Activated CD4-positive, CD25-positive, alpha-beta regulatory T cell (primary cell): ENCODE results near the gene TEX14.
"Not testable (repeated sequence)": the region's sequence is repeated elsewhere in the genome, so short reads cannot be mapped to it uniquely, and the experiment has no call there.

Experiments used
- DNase-seq, 4 experiments: peaks; one replicate each; lab custom pipeline; 2025; lab: John Stamatoyannopoulos, UW

The TEX14 gene

DNA sequence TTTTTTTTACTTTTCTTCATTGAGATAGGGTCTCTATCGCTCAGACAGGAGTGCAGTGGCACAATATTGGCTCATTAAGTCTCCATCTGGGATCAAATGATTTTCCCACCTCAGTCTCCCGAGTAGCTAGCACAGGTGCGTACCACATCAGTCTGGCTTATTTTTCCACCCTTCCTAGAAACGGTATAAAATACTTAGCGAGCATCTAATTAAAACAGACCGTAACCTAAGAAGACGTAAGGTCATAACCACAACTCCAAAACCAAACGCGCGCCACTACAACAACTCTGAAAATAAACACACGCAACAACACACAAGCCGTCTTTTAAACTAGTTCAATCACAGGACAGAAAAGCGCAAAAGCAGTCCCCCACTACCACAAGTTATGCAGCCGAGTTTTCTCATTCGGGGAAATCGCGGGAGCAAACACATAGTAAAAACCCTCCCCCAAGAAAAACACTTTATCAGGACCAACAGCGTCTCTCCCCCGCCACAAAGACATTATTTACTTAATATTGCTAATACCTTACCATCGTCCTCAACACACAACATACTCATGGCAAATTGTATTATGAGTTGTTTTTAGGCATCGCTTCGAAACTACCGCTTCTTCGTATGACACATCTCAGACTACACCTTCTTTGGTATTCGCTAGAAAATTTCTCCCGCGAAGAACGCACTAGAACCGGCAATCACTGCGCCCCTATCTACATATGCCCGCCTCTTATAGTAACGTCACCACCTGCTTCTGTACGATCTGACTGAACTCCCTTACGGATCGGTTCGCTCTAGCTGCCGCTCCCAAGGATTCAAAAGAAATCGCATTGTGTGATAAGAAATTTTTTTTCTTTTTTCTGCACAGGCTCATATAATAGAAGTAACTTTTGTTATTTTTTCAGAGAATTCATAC is 32.8 kb downstream of the TEX14 start:
- DNase-seq: peak; percentile 41 to 74 (median 57)

GRCh38 chr17:58657962-58658803 is 33.7 kb downstream of the TEX14 start:
- not testable (repeated sequence) for DNase-seq

- no peak for DNase-seq
Measured at GRCh38 chr17:58648236-58648635, 43.6 kb downstream of the TEX14 start.

GRCh38 chr17:58643147-58643546 is 48.7 kb downstream of the TEX14 start:
- DNase-seq: no peak

GRCh38 chr17:58641887-58642311 is 49.9 kb downstream of the TEX14 start:
- DNase-seq: no peak

DNA sequence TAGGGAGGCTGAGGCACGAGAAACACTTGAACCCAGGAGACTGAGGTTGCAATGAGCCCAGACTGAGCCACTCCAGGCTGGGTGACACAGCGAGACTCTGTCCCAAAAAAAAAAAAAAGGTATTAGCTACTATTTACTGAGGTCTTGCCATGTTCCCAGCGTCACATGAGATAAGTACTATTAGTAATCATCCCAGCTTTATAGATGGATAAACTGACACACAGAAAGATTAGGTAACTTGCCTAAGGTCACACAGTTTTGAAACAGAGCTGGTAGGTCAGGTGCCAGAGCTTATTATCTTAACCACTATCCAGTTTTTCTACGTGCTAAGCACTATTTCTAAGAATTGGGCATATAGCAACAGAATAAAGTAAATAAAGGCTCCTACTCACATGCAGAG is 51.6 kb downstream of the TEX14 start:
- no peak for DNase-seq

GRCh38 chr17:58639681-58640080 is 52.2 kb downstream of the TEX14 start:
- no peak for DNase-seq

DNA sequence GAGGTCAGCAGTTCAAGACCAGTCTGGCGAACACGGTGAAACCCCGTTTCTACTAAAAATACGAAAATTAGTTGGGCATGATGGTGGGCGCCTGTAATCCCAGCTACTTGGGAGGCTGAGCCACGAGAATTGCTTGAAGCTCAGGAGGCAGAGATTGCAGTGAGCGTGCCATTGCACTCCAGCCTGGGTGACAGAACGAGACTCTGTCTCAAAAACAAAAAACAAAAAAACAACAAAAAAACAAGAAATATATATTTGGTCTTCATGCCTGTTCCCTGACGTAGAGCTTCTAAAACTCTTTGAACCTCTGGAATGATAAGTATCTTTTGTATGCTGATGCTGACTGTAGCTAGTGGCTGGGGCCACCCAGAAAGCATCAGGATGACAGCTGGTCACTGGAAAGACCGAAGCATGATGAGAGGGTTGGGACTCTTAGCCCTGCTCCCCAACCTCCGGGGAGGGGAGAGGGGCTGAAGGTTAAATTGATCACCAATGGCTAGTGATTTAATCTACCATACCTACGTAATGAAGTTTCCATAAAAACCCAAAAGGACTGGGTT is 54.8 kb downstream of the TEX14 start:
- no peak for DNase-seq

- DNase-seq: no peak
Measured at GRCh38 chr17:58632324-58633314, 59.2 kb downstream of the TEX14 start.

- DNase-seq: peak; percentile 75 to 87 (median 80)
Measured at GRCh38 chr17:58631523-58632323, 60.1 kb downstream of the TEX14 start.

GRCh38 chr17:58630883-58631522 is 60.8 kb downstream of the TEX14 start:
- DNase-seq: peak in 2 of 4 experiments; percentile 22

DNA sequence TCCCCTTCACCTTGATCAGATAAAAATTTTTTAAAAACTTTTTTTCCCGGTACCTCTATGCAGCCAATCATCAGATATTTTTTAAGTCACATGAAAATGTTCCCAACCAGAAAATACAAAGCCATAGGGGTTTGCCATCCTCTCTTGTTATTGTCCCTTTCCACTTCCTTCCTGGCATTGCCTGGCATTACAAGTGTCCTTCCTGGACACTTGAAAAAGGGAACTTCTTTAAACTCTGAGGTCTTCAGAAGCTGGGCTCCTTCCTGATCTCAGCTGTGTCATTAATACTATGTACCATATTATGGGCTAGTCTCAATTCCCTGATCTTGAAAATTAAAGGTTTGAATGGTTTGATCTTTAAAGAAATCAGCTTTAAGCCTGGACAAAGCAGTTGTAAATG is 64.9 kb downstream of the TEX14 start:
- no peak for DNase-seq

- DNase-seq: no peak
Measured at GRCh38 chr17:58624751-58625150, 67.1 kb downstream of the TEX14 start.

DNA sequence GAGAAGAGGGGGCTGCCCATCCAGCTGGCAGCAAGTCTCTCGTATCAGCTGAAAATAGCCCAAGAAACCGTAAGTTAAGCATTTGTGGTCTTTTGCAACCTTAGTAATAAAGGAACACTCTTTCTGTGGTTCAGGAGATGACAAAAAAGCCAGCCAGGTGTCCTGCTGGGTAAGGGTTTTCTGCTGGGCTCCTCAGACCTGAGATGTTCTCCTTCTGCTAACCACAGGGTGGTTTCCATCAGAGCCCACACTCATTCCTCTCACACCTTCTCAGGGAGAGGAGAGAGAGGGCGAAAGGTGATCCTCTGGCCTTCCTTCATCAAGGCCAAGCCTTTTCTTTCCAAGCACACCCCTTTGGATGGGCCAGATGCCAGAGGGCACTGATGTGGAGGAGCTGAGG is 70.7 kb downstream of the TEX14 start:
- DNase-seq: no peak

- no peak for DNase-seq
Measured at GRCh38 chr17:58618336-58618735, 73.5 kb downstream of the TEX14 start.

- no peak for DNase-seq
Measured at GRCh38 chr17:58617563-58617962, 74.3 kb downstream of the TEX14 start.

- no peak for DNase-seq
Measured at GRCh38 chr17:58615768-58616659, 75.8 kb downstream of the TEX14 start.

GRCh38 chr17:58614859-58615459 is 76.9 kb downstream of the TEX14 start:
- DNase-seq: no peak
